CD14-positive monocyte (primary cell): ENCODE data around the gene BCAS1. TPM values are rescaled to one million over a fixed set of nuclear protein-coding genes. Genes with fewer than 3 reads are reported as not detected.

ENCODE experiments used
- DNase-seq, 3 donors: peaks; one replicate each; pipeline ENCODE4 v3.0.0-alpha.2; 2011 to 2022
- H2AFZ ChIP-seq: 2 replicates; pipeline ENCODE4 v1.6.0; 2012; ENCODE audit warnings: mild to moderate bottlenecking, low read depth, low read length, inconsistent platforms; ENCODE audit not compliant: insufficient read depth, poor library complexity, severe bottlenecking
- H3K27ac ChIP-seq, 2 donors: 1 replicate in 1 of 2; 2 replicates in 1 of 2; pipeline ENCODE4 v1.5.1; 2012 to 2013; ENCODE audit warnings: low read length in 2 of 2, control low read depth in 1 of 2, inconsistent platforms in 1 of 2, low read depth in 1 of 2, mild to moderate bottlenecking in 1 of 2
- H3K27me3 ChIP-seq, 2 donors: one replicate each; pipeline versions ENCODE4 v1.6.0 to v1.6.1; 2011 to 2013; ENCODE audit warnings: low read length in 2 of 2; ENCODE audit not compliant: control insufficient read depth in 2 of 2, insufficient read depth in 2 of 2
- H3K36me3 ChIP-seq, 2 donors: replicated peaks in 1 of 2; 1 replicate in 1 of 2; 2 replicates in 1 of 2; pipeline versions ENCODE4 v1.5.1 to v1.6.1; 2012 to 2013; ENCODE audit warnings: low read length in 2 of 2, control low read depth in 1 of 2, inconsistent platforms in 1 of 2, mild to moderate bottlenecking in 1 of 2; ENCODE audit not compliant: insufficient read depth in 2 of 2, control insufficient read depth in 1 of 2
- H3K4me1 ChIP-seq, 2 donors: 1 replicate in 1 of 2; 2 replicates in 1 of 2; pipeline versions ENCODE4 v1.5.1 to v1.6.1; 2012 to 2013; ENCODE audit warnings: low read length in 2 of 2, control low read depth in 1 of 2, inconsistent platforms in 1 of 2, mild to moderate bottlenecking in 1 of 2, moderate library complexity in 1 of 2; ENCODE audit not compliant: insufficient read depth in 2 of 2, control insufficient read depth in 1 of 2
- H3K4me2 ChIP-seq: replicated peaks from 2 replicates; pipeline ENCODE3; 2012; ENCODE audit warnings: low read length, moderate library complexity, mild to moderate bottlenecking; ENCODE audit not compliant: poor library complexity, severe bottlenecking; ENCODE audit errors: extremely low read depth
- H3K4me3 ChIP-seq, 3 experiments: fragments of 200-600 bp in 1 of 3; sonication (generic) in 1 of 3; replicated peaks in 1 of 3; 1 replicate in 2 of 3; 2 replicates in 1 of 3; pipeline ENCODE4 v1.5.1; 2011 to 2013; ENCODE audit warnings: low read length in 3 of 3, mild to moderate bottlenecking in 3 of 3, control low read depth in 2 of 3, low read depth in 2 of 3, inconsistent platforms in 1 of 3, moderate library complexity in 1 of 3
- H3K79me2 ChIP-seq: 2 replicates; pipeline ENCODE4 v1.6.0; 2012; ENCODE audit warnings: mild to moderate bottlenecking, control low read depth, inconsistent platforms, low read length, moderate library complexity; ENCODE audit not compliant: insufficient read depth
- H3K9ac ChIP-seq: 2 replicates; pipeline ENCODE4 v1.6.0; 2017; ENCODE audit warnings: low read length, mild to moderate bottlenecking; ENCODE audit not compliant: insufficient read depth, poor library complexity, severe bottlenecking
- H3K9me3 ChIP-seq, 2 donors: replicated peaks in 1 of 2; 1 replicate in 1 of 2; 2 replicates in 1 of 2; pipeline versions ENCODE4 v1.5.1 to v1.6.1; 2012 to 2013; ENCODE audit warnings: low read length in 2 of 2, control low read depth in 1 of 2; ENCODE audit not compliant: control insufficient read depth in 1 of 2, insufficient read depth in 1 of 2
- H4K20me1 ChIP-seq: 2 replicates; pipeline ENCODE4 v1.6.0; 2012; ENCODE audit warnings: mild to moderate bottlenecking, low read length, control low read depth, moderate library complexity; ENCODE audit not compliant: insufficient read depth
- H3K27ac Mint-ChIP-seq, 7 donors: one replicate each; pipeline ENCODE4 v1.8.0; 2020; ENCODE audit warnings: mild to moderate bottlenecking in 7 of 7, mixed read lengths in 7 of 7, moderate library complexity in 6 of 7, inconsistent platforms in 2 of 7
- H3K27me3 Mint-ChIP-seq, 3 donors: one replicate each; pipeline ENCODE4 v1.8.0; 2021 to 2022; ENCODE audit warnings: low read depth in 3 of 3, mild to moderate bottlenecking in 3 of 3, mixed read lengths in 3 of 3, moderate library complexity in 3 of 3, inconsistent platforms in 1 of 3
- H3K36me3 Mint-ChIP-seq, 2 donors: one replicate each; pipeline ENCODE4 v1.8.0; 2020; ENCODE audit warnings: mixed read lengths in 2 of 2, inconsistent platforms in 1 of 2, mild to moderate bottlenecking in 1 of 2
- H3K4me1 Mint-ChIP-seq: one replicate; pipeline ENCODE4 v1.8.0; 2020; ENCODE audit warnings: mild to moderate bottlenecking, mixed read lengths
- H3K4me3 Mint-ChIP-seq, 2 donors: one replicate each; pipeline ENCODE4 v1.8.0; 2020; ENCODE audit warnings: mild to moderate bottlenecking in 2 of 2, mixed read lengths in 2 of 2, moderate library complexity in 1 of 2
- H3K9me3 Mint-ChIP-seq, 7 donors: one replicate each; pipeline ENCODE4 v1.8.0; 2020 to 2022; ENCODE audit warnings: mixed read lengths in 7 of 7, mild to moderate bottlenecking in 6 of 7, moderate library complexity in 6 of 7, inconsistent platforms in 2 of 7
- CTCF ChIP-seq: fragments of 200-600 bp; IDR thresholded peaks from one replicate; pipeline ENCODE4 v1.8.0; 2022; ENCODE audit warnings: antibody characterized with exemption, mild to moderate bottlenecking
- WGBS: methylation state at CpG from one replicate; pipeline ENCODE4 v1.1.5; 2013; ENCODE audit warnings: missing lambda C conversion rate; ENCODE audit not compliant: insufficient coverage; 5-methylcytosine and 5-hydroxymethylcytosine counted together
- intact Hi-C, 2 donors: fragments of 100-400 bp; cut with micrococcal nuclease; formaldehyde crosslinking; loops; one replicate each; pipeline versions ENCODE4 v1.15.0 to v1.15.1; 2023
- polyA plus RNA-seq, 3 donors: library from polyadenylated mRNA; depleted of rRNA in 1 of 3; unstranded in 2 of 3; stranded (reverse) in 1 of 3; fragments of 300-500 nt in 2 of 3; fragments of >200 nt in 1 of 3; fragmentation: Illumina TruSeq in 2 of 3; gene quantifications; 1 replicate in 2 of 3; 2 replicates in 1 of 3; pipeline ENCODE4 v1.2.3, GENCODE V29; 2012 to 2021

The BCAS1 gene
- polyA plus RNA-seq, 3 donors, result 0.01 to 0.02 TPM; not detected in 1

GRCh38 chr20:53956013-53956715, 114.2 kb downstream of the BCAS1 start:
- Histone ChIP-seq H2AFZ (no peak overlapping the region), H3K4me3 (no peak overlapping the region), H4K20me1 (no peaks in the 10 kb centered on the region), H3K9me3 (no peaks in the 10 kb centered on the region), H3K27ac (no peak overlapping the region), H3K9ac (no peak overlapping the region), H3K36me3 (no peaks in the 10 kb centered on the region), H3K4me2 (no peak overlapping the region), H3K27me3 (no peaks in the 10 kb centered on the region), H3K79me2 (no peaks in the 10 kb centered on the region), H3K4me1 (no peaks in the 10 kb centered on the region)
- Mint-ChIP-seq H3K27me3 (peaks cover 0 to 3% (median 1%) of the 10 kb centered on the region in 3 donors), H3K36me3 (no peaks in the 10 kb centered on the region), H3K4me3 (no peak overlapping the region), H3K27ac (no peak overlapping the region), H3K9me3 (peaks cover 0 to 9% (median 3%) of the 10 kb centered on the region in 7 donors), H3K4me1 (peaks cover 8% of the 10 kb centered on the region)
- no CpG with 5 or more reads among the region's 4 CpGs for WGBS
- peak in 2 of 3 donors; percentile 13 to 33 for DNase-seq
- intact Hi-C loops, result no loop called here
- no peak for TF ChIP-seq CTCF

- no peak for DNase-seq
- no peak for TF ChIP-seq CTCF
- no peaks in the 10 kb centered on the region for H3K79me2 ChIP-seq
- no peaks in the 10 kb centered on the region for H3K27me3 ChIP-seq
- no peak overlapping the region for H3K27ac ChIP-seq
- H4K20me1 ChIP-seq, result no peaks in the 10 kb centered on the region
- no peaks in the 10 kb centered on the region for H3K9me3 ChIP-seq
- H3K9me3 Mint-ChIP-seq, result peaks cover 0 to 9% (median 3%) of the 10 kb centered on the region in 7 donors
- intact Hi-C loops, result no loop called here
- peaks cover 12% of the 10 kb centered on the region for H3K4me1 Mint-ChIP-seq
- no peaks in the 10 kb centered on the region for H3K36me3 ChIP-seq
- no peak overlapping the region for H2AFZ ChIP-seq
- no peak overlapping the region for H3K4me3 Mint-ChIP-seq
- no peak overlapping the region for H3K27ac Mint-ChIP-seq
- no peak overlapping the region for H3K4me2 ChIP-seq
- 95% methylated on average over 3 of the region's 6 CpGs for WGBS
- H3K27me3 Mint-ChIP-seq, result peaks cover 0 to 4% (median 2%) of the 10 kb centered on the region in 3 donors
- H3K36me3 Mint-ChIP-seq, result no peaks in the 10 kb centered on the region
- peaks cover 2 to 3% of the 10 kb centered on the region in 2 donors for H3K4me1 ChIP-seq
- no peak overlapping the region for H3K4me3 ChIP-seq
- no peak overlapping the region for H3K9ac ChIP-seq
These were observed 115.4 kb downstream of the BCAS1 start for GRCh38 chr20:53954723-53955658.
